Tibial nerve (tissue), 4 donors: ENCODE results near the gene STARD3.

ENCODE experiments used
- EP300 ChIP-seq, 2 donors: sonication (generic); formaldehyde crosslinking; IDR thresholded peaks; one replicate each; pipeline ENCODE4 v1.6.1; 2017; ENCODE audit warnings: antibody characterized with exemption in 2 of 2, mild to moderate bottlenecking in 1 of 2
- POLR2A ChIP-seq, 2 donors: fragments of 450-650 bp; IDR thresholded peaks; one replicate each; pipeline ENCODE4 v1.6.1; 2017; ENCODE audit warnings: antibody characterized with exemption in 2 of 2, mild to moderate bottlenecking in 2 of 2, moderate library complexity in 2 of 2
- TF ChIP-seq, protein P1 (sequence below), 5 experiments: fragments of 200-600 bp in 3 of 5; fragments of 450-650 bp in 2 of 5; sonication (generic) in 3 of 5; IDR thresholded peaks; one replicate each; pipeline ENCODE4 v1.5.1; 2016 to 2019; ENCODE audit warnings: antibody characterized with exemption in 5 of 5, mild to moderate bottlenecking in 3 of 5, moderate library complexity in 2 of 5

DNA sequence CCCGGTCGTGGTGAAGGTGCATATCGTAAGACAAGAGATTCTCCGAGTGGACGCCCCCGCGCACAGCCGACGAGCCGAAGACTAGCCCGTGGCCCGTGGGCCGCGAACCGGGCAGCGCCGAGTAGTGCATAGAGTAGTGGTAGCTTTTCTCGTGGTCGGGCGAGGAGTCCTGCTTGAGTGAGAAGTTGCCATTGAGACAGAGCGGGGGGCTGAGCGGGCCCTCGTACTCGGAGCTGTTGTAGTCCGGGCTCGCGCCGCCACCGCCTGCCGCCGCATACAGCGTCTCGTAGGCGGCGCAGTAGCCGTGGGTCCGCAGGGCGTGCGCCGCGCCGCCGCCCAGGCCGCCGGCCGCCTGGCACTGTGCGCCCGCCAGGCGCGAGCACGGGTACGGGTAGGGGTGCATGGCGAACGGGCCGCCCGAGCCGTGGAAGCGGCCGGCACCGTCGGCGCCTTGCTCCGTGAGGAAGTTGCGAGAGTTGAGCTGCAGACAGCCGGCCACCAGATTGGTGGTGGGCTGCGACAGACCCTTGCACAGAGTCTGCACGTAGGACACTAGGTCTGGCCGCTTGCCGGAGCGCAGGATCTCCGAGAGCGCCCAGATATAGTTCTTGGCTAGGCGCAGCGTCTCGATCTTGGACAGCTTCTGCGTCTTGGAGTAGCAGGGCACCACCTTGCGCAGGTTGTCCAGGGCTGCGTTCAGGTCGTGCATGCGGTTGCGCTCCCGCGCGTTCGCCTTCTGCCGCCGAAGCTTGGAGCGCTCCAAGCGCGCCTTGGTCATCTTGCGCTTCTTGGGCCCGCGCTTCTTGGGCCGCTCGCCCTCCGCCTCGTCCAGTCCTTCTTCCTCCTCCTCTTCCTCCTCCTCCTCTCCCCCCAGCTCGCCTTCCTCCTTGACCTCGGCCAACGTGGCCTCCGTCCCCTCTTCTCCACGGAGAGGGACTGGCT is 31.2 kb upstream of the STARD3 start:
- TF ChIP-seq, protein P1, sequence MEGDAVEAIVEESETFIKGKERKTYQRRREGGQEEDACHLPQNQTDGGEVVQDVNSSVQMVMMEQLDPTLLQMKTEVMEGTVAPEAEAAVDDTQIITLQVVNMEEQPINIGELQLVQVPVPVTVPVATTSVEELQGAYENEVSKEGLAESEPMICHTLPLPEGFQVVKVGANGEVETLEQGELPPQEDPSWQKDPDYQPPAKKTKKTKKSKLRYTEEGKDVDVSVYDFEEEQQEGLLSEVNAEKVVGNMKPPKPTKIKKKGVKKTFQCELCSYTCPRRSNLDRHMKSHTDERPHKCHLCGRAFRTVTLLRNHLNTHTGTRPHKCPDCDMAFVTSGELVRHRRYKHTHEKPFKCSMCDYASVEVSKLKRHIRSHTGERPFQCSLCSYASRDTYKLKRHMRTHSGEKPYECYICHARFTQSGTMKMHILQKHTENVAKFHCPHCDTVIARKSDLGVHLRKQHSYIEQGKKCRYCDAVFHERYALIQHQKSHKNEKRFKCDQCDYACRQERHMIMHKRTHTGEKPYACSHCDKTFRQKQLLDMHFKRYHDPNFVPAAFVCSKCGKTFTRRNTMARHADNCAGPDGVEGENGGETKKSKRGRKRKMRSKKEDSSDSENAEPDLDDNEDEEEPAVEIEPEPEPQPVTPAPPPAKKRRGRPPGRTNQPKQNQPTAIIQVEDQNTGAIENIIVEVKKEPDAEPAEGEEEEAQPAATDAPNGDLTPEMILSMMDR (IDR thresholded peaks at IDR 0.05), result no peak
- no peak for TF ChIP-seq POLR2A (IDR thresholded peaks at IDR 0.05)
- TF ChIP-seq EP300 (IDR thresholded peaks at IDR 0.05), result no peak
